ENCODE results near the gene GHDC. TPM values are rescaled to one million over a fixed set of nuclear protein-coding genes. Genes with fewer than 3 reads are reported as not detected.

Gene GHDC
- total RNA-seq, 2 experiments from 2014 or later, result 12.3 to 14.9 TPM

DNA sequence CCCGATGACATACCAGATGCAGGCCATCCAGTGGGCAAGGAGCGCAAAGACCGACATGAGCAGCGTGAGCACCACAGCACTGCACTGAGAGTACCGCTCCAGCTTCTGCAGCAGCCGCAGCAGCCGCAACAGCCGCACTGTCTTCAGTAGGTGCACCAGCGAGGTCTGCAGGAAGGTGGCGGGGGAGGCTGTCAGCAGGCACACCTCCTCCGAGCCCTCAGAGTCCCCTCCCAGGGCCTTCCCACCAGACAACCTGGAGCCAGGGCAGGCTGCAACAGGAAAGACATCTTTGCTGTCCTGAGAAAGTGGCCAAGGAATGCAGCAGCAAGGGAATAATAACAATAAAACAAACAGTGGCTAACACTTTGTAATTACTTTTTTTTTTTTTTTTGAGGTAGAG is 22.5 kb downstream of the GHDC start:
- Mint-ChIP-seq H3K9me3 (no peaks in the 10 kb centered on the region), H3K4me3 (no peak overlapping the region), H3K4me1 (ENCODE audit: low read depth) (no peaks in the 10 kb centered on the region), H3K36me3 (ENCODE audit: low read depth) (no peaks in the 10 kb centered on the region), H3K27ac (no peak overlapping the region), H3K27me3 (no peaks in the 10 kb centered on the region)
- TF ChIP-seq, protein P1, sequence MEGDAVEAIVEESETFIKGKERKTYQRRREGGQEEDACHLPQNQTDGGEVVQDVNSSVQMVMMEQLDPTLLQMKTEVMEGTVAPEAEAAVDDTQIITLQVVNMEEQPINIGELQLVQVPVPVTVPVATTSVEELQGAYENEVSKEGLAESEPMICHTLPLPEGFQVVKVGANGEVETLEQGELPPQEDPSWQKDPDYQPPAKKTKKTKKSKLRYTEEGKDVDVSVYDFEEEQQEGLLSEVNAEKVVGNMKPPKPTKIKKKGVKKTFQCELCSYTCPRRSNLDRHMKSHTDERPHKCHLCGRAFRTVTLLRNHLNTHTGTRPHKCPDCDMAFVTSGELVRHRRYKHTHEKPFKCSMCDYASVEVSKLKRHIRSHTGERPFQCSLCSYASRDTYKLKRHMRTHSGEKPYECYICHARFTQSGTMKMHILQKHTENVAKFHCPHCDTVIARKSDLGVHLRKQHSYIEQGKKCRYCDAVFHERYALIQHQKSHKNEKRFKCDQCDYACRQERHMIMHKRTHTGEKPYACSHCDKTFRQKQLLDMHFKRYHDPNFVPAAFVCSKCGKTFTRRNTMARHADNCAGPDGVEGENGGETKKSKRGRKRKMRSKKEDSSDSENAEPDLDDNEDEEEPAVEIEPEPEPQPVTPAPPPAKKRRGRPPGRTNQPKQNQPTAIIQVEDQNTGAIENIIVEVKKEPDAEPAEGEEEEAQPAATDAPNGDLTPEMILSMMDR (IDR thresholded peaks at IDR 0.05), result no peak
- POLR2A ChIA-PET, result no interaction called here
- CTCF ChIA-PET, result no interaction called here
- ATAC-seq (no peak), DNase-seq (no peak)
- intact Hi-C loops (cut with micrococcal nuclease), result no loop called here

GRCh38 chr17:42169351-42169750 is 24.9 kb downstream of the GHDC start:
- H3K4me3 Mint-ChIP-seq, result no peak overlapping the region
- no peak overlapping the region for H3K27ac Mint-ChIP-seq
- intact Hi-C loops (cut with micrococcal nuclease), result no loop called here
- no peaks in the 10 kb centered on the region for H3K4me1 Mint-ChIP-seq (ENCODE audit: low read depth)
- TF ChIP-seq, protein P1 (IDR thresholded peaks at IDR 0.05), result no peak
- H3K27me3 Mint-ChIP-seq, result no peaks in the 10 kb centered on the region
- no peaks in the 10 kb centered on the region for H3K9me3 Mint-ChIP-seq
- no peak for DNase-seq
- ChIA-PET POLR2A (interaction anchor here (0.7 to 2.8 kb wide), 2 partner anchors 9 to 243 kb away, joined by 3 to 7 read pairs; no protein-coding TSS in a partner anchor), CTCF (no interaction called here)
- H3K36me3 Mint-ChIP-seq (ENCODE audit: low read depth), result no peaks in the 10 kb centered on the region
- ATAC-seq, result no peak

DNA sequence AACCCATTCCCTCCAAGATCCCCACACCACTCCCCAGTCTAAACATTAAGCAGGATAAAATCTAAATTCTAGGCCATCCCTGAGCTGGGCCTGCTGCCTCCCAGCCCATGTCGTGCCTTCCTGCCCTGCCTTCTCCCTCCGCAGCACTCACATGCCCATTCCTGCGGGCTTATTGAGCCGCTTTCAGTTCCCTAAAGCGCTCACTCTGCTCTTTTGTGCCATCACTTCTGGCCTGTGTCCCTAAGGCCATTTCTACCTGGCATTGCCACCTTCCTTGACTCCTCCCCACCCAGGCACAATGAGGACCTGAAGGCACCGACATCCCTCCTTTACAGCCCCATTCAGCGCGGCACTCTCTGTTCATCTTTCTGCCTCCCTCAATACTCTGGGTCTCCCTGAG is 26.5 kb downstream of the GHDC start:
- ChIA-PET POLR2A (interaction anchor here (2.8 kb wide), 1 partner anchor 11 kb away, joined by 7 read pairs; no protein-coding TSS in a partner anchor), CTCF (no interaction called here)
- TF ChIP-seq, protein P1 (IDR thresholded peaks at IDR 0.05), result no peak
- intact Hi-C loops (cut with micrococcal nuclease), result no loop called here
- no peak for DNase-seq
- no peak for ATAC-seq
- Mint-ChIP-seq H3K36me3 (ENCODE audit: low read depth) (no peaks in the 10 kb centered on the region), H3K27me3 (no peaks in the 10 kb centered on the region), H3K4me1 (ENCODE audit: low read depth) (no peaks in the 10 kb centered on the region), H3K9me3 (no peaks in the 10 kb centered on the region), H3K27ac (no peak overlapping the region), H3K4me3 (no peak overlapping the region)

DNA sequence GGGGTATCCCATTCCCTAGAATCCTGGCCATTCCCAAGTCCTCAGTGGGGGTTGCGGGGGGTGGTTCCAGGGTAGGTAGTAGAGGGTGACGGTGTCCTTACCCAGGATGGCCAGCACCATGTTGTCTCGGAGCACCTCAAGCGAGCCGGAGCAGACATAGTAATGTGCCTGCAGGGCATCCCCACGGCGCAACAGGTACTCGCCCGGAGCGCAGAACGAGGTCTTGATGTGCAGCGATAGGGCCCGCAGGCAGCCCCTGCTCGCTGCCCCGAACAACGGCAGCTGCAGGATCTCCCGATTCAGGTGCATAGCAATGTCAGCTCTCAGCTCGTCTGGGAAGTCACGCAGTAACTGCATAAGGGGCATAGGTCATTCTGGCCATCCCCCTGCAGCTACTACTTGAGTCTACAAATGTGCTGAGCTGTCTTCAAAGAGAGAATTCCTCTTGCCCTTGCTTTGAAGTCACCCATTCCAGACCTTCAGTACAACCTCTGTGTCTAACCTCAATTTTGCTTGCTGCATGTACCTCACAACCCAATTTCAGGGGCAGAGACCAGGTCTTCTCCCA is 28.0 kb downstream of the GHDC start:
- TF ChIP-seq, protein P1 (IDR thresholded peaks at IDR 0.05), result no peak
- no peak for DNase-seq
- no peaks in the 10 kb centered on the region for H3K36me3 Mint-ChIP-seq (ENCODE audit: low read depth)
- intact Hi-C loops (cut with micrococcal nuclease), result no loop called here
- H3K4me3 Mint-ChIP-seq, result no peak overlapping the region
- no peak for ATAC-seq
- POLR2A ChIA-PET, result interaction anchor here (0.6 kb wide), 1 partner anchor 123 kb away, joined by 3 read pairs; the partner anchor contains the start of gene STAT5A
- H3K4me1 Mint-ChIP-seq (ENCODE audit: low read depth), result no peaks in the 10 kb centered on the region
- CTCF ChIA-PET, result no interaction called here
- no peaks in the 10 kb centered on the region for H3K9me3 Mint-ChIP-seq
- H3K27me3 Mint-ChIP-seq, result no peaks in the 10 kb centered on the region
- H3K27ac Mint-ChIP-seq, result no peak overlapping the region

- DNase-seq (no peak), ATAC-seq (no peak)
- TF ChIP-seq, protein P1 (IDR thresholded peaks at IDR 0.05), result no peak
- no peaks in the 10 kb centered on the region for H3K36me3 Mint-ChIP-seq (ENCODE audit: low read depth)
- intact Hi-C loops (cut with micrococcal nuclease), result no loop called here
- no peak overlapping the region for H3K27ac Mint-ChIP-seq
- ChIA-PET POLR2A (interaction anchor here (0.6 kb wide), 1 partner anchor 123 kb away, joined by 3 read pairs; the partner anchor contains the start of gene STAT5A), CTCF (no interaction called here)
- no peaks in the 10 kb centered on the region for H3K9me3 Mint-ChIP-seq
- H3K4me1 Mint-ChIP-seq (ENCODE audit: low read depth), result no peaks in the 10 kb centered on the region
- no peaks in the 10 kb centered on the region for H3K27me3 Mint-ChIP-seq
- H3K4me3 Mint-ChIP-seq, result no peak overlapping the region
Observed at GRCh38 chr17:42165751-42166150, 28.5 kb downstream of the GHDC start.

All from activated CD8-positive, alpha-beta T cell treated with anti-CD3 and anti-CD28 coated beads for 36 hours (primary cell).